Upper lobe of left lung (tissue), 4 donors: ENCODE results near the gene ECHDC1.

ENCODE experiments used
- CTCF ChIP-seq, 6 experiments: fragments of 450-650 bp in 4 of 6; fragments of 200-600 bp in 2 of 6; sonication (generic) in 2 of 6; IDR thresholded peaks; one replicate each; pipeline ENCODE4 v1.5.1; 2016 to 2019; ENCODE audit warnings: antibody characterized with exemption in 6 of 6
- EP300 ChIP-seq, 4 donors: sonication (generic); formaldehyde crosslinking; IDR thresholded peaks; one replicate each; pipeline ENCODE4 v1.5.1; 2017; ENCODE audit warnings: antibody characterized with exemption in 4 of 4, control low read depth in 2 of 4
- POLR2A ChIP-seq, 4 donors: fragments of 450-650 bp; IDR thresholded peaks; one replicate each; pipeline ENCODE4 v1.5.1; 2016 to 2017; ENCODE audit warnings: antibody characterized with exemption in 4 of 4, mild to moderate bottlenecking in 2 of 4
- POLR2AphosphoS5 ChIP-seq, 2 donors: sonication (generic); formaldehyde crosslinking; IDR thresholded peaks; one replicate each; pipeline ENCODE4 v1.5.1; 2017; ENCODE audit warnings: antibody characterized with exemption in 2 of 2

- TF ChIP-seq CTCF (IDR thresholded peaks at IDR 0.05) (no peak), EP300 (IDR thresholded peaks at IDR 0.05) (no peak), POLR2AphosphoS5 (IDR thresholded peaks at IDR 0.05) (no peak), POLR2A (IDR thresholded peaks at IDR 0.05) (no peak)
These were observed 40.6 kb upstream of the ECHDC1 start for GRCh38 chr6:127383988-127384387.
